HG03460 (cell line): Measurements from ENCODE around the gene C5AR1.
A peak's percentile ranks its signal among the peaks of the same experiment; 100 is the strongest.
"Not testable (repeated sequence)": the region's sequence is repeated elsewhere in the genome, so short reads cannot be mapped to it uniquely, and the experiment has no call there.

ENCODE experiments used
- ATAC-seq: cut with Tn5 transposase; IDR thresholded peaks from one replicate; pipeline ENCODE4 v1.9.1; 2021; ENCODE audit not compliant: unreplicated experiment

C5AR1 gene

DNA sequence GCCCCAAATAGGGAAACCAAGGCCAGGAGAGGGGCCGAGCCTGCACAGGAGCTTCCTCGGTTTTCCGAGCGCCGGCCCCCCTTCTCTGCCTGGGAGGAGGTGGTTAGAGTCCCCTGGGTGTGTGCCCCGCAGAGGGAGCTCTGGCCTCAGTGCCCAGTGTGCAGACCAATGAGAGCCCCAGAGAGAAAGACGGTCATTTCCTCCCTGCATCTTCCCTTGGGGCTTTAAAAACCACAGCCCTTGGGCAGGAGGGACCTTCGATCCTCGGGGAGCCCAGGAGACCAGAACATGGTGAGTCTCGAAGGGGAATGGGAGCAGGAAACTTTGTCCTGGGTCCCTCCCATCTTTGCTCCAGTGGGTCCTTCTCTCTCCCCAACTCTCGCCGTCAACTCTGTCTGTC, at the start of gene C5AR1:
Gene C5AR1 (plus strand): TSS at position 254 of the 400 bp plus-strand sequence. CDS start 35 bp downstream, at position 289.
- no peak for ATAC-seq

DNA sequence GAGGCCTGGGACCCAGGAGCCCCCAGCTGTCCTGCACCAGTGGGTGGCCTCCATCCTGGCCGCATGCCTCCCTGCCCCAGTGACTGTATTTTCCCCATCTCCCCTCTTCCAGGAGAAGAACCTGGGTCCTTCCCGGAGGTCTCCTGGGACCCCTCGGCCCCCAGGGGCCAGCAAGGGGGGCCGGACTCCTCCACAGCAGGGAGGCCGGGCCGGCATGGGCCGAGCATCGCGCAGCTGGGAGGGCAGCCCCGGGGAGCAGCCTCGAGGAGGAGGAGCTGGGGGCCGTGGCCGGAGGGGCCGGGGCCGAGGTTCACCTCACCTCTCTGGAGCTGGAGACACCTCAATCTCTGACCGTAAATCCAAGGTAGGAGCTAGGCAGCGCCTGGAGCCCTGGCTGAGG, 49.2 kb upstream of the C5AR1 start:
- ATAC-seq = no peak

DNA sequence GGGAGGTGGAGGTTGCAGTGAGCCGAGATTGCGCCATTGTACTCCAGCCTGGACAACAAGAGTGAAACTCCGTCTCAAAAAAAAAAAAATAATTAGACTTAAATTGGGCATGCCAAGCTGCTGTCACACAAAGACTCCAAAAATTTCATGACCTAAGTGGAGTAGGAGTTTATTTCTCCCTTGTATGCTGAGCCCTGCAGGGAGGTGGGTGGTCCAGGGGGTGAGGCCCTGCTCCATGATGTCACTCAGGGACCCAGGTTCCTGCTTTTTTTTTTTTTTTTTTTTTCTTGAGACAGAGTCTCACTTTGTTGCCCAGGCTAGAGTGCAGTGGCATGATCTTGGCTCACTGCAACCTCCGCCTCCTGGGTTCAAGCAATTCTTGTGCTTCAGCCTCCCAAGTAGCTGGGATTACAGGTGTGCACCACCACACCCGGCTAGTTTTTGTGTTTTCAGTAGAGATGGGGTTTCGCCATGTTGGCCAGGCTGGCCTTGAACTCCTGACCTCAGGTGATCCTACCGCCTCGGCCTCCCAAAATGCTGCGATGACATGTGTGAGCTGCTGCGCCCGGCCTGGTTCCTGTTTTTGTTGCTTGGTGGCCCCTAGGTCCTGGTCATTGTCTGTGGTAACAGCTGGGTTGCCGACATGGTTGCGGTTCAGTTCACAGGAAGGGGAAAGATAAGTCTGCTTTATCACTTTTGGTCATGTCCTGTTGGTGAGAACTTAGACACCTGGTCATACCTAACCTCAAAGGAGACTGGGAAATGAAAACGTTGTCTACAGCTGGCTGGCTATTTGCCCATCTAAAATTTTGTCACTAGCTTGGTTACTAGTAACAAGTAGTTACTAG, 47.5 kb upstream of the C5AR1 start:
- peak; percentile 59 for ATAC-seq

- no peak for ATAC-seq
These were observed 45.0 kb upstream of the C5AR1 start for GRCh38 chr19:47264629-47265028.

GRCh38 chr19:47266401-47266941, 43.2 kb upstream of the C5AR1 start:
- no peak for ATAC-seq

DNA sequence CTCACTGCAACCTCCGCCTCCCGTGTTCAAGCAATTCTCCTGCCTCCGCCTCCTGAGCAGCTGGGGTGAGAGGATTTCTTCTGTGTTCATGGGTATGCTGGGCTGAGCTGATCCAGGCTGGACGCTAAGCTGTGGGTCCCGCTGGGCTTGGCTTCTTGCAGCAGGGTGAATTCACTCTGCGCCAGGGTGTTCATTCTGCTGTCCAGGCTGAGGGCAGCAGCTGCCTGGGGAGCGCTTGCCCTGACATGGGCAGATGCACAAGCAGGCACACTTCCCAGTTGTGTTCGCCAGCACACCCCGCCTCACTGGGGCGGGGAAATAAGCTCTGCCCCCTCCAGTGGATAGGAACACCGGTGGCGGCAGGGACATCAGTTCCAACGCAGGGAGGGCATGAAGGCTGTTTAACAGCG, 42.3 kb upstream of the C5AR1 start:
- no peak for ATAC-seq

DNA sequence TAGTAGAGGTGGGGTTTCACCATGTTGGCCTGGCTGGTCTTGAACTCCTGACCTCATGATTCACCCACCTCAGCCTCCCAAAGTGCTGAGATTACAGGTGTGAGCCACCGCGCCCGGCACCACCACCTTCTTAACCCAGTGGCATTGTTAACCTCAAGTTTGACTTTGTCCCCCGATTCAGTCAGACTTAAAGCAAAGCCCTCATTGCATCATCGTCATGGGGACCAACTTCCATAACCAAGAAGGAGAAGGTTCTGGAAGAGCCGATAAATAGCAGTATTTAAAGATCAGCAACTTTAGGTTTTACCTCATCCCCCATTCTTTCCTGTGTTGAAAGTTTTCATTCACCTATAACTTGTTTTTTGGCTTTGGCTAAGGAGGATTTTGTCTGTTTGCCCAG, 41.6 kb upstream of the C5AR1 start:
- no peak for ATAC-seq

DNA sequence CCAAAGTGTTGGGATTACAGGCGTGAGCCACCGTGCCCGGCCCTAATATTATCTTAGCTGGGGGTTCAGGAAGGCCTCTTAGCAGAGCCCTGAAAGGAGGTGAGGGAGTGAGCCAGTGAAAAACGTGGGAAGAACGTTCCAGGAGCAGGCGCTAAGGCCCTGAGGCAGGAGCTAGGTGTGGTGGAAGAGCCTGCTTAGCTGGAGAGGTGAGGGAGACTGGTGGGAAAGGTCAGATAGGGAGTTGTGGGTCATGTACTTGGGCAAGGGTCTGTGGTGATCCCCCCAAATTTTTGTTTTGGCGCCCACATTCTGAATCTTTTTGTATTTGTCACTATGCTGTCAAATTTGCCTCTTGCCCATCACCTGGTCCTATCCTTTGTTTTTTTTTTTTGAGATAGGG, 40.1 kb upstream of the C5AR1 start:
- no peak for ATAC-seq

GRCh38 chr19:47270408-47270807, 39.3 kb upstream of the C5AR1 start:
- no peak for ATAC-seq

DNA sequence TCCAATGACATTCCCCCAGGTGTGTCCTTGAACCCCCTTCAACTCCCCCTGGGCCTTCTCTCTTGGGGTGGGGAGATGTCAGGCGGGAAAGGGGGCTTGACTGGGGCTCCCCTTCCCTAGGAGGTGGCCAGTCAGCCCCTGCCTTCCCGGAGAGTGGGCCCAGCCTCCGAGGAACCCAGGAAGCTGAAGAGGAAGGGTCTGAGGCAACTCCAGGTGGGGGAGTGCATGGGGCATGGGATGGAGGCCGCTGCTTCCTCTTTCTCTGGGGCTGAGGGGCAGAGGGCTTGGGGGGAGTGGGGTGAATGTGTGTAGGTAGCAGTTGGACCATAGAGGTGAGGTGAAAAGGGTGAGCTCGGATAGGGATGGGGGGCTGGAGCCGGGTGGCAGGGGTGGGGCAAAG, 37.7 kb upstream of the C5AR1 start:
- ATAC-seq = no peak

GRCh38 chr19:47272448-47273312, 37.0 kb upstream of the C5AR1 start:
- ATAC-seq = no peak

GRCh38 chr19:47273313-47274070, 36.2 kb upstream of the C5AR1 start:
- peak; percentile 69 for ATAC-seq

DNA sequence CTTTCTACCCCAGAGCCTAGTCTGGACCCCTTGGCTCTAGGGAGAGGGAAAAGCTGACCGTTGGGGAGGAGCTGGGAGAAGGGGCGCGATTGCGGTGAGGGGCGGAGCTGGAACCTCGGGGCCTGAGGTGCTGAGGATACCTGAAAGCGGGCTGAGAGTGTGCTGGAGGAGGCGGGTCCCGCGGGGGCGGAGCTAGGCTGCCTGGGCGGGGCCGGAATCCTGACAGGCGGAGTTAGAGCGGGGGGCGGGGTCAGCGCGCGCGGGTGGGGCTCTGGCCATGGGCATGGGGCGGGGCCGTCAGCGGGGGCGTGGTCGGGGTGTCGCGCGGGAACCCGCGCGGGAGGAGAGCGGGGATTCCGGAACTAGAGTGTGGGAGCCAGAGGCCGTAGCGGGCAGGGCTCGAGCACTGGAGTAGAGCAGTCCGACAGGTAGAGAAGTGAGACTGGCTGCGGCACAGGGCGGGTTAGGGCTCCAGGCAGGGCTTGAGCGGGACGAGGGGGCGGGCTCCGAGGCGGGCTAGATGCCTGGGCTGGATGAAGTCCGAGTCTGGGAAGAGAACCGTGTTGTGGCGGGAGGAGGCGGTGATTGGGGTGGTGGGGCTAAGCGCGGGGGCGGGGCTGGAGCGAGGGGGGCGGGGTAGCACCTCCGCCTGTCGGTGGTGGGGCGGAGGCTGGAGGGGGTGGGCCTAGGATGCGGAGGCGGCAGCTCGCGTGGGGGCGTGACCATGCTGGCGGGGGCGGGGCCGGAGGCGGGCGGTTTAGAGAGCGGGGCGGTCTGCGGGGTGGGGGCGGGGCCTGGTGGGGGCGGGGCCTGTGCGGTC, 35.4 kb upstream of the C5AR1 start, which contains the start of gene INAFM1:
Gene INAFM1 (plus strand): TSS at position 815 of the 820 bp plus-strand sequence. CDS start 35 bp downstream, outside the sequence.
- peak; percentile 53 for ATAC-seq

DNA sequence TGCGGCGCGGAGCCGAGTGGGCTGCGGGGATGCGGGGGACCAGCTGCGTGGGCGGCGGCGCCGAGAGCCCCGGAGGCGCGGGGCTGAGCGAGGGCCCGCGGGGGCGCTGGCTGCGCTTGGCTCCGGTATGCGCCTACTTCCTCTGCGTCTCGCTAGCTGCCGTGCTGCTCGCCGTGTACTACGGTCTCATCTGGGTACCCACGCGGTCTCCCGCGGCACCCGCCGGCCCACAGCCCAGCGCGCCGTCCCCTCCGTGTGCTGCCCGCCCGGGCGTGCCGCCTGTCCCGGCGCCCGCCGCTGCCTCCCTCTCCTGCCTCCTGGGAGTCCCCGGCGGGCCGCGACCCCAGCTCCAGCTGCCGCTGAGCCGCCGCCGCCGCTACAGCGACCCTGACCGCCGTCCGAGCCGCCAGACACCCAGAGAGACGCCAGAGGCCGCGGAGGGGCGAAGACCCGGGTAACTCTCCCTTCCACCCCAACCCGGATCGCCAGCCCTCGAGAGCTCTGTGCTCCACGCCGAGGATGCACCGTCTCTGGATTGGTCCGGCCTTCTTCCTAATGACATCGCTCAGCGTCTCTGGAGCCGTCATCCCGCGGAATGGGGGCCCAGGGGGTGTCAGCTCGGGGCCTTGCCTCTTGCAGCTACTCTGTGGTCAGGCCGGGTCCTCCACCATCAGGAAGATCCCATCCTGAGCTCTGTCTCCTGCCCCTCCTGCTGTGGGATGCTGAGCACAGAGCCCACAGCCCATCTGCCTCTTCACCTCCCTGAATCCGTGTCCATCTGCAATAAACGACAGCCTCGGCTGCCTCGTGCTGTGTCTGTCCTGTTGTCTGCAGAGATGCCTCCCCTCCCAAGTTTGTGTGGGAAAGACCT, 34.5 kb upstream of the C5AR1 start:
- ATAC-seq = peak; percentile 9

DNA sequence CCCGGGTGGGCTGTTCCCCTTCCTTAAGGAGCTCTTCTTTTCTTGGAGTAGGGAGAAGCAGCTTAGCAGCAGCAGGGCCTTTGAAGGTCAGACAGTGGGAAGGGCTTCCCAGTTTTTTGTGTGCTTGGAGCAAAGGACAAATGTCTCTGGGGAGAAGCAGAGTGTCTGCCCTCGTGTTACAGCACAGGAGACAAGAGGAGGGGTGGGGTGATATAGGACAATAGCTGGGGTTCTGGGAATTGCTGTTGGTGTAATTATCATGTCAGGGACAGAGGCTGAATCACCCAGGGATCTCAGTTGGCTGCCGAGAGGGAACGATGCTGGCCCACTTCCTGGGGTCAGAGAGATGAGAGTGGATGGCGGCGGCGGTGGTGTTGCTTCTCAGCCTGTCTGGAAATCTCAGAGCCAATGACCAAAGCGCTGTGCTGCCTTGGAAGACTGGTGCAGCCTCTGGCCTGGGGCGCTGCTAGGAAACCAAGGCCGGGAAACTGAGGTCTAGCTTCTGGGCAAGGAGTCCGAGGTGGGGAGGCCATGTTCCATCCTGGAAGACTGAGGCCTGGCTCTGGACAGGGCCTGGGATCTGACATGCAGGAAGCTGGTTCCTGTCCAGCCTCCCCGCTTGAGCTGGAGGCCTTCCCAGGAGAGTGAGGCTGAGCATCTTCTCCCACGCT, 33.7 kb upstream of the C5AR1 start:
- ATAC-seq = no peak

DNA sequence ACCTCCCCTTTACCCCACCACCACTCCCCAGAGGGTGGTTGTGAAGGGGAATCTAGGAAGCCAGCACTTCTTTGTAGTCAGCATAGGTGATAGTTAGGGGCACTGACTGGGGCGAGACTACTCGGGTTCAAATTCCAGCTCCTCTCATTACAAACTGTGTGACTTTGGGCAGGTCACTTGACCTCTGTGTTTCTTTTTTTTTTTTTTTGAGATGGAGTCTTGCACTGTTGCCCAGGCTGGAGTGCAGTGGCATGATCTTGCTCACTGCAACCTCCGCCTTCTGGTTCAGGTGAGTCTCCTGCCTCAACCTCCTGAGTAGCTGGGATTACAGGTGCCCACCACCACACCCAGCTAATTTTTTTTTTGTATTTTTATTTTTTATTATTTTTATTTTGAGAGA, 33.1 kb upstream of the C5AR1 start:
- ATAC-seq = not testable (repeated sequence)

DNA sequence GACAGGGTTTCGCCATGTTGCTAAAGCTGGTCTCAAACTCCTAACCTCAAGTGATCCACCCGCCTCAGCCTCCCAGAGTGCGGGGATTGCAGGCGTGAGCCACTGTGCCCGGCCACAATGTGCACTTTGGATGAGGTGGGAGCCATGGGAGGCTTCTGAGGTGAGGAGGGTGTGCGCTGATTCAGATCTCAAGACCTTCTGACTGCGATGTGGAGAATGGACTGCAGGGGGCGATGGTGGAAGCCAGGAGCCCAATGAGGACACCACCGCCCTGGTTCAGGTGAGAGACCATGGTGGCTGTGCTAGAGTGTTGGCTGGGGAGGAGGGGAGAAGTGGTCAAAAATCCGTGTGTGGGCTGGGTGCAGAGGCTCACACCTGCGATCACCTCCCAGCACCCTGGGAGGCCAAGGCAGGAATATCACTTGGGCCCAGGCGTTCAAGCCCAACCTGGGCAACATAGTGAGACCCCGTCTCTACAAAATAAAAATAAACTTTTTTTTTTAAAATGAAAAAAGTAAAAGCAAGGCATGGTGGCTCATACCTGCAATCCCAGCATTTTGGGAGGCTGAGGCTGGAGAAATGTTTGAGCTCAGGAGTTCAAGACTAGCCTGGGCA, 29.4 kb upstream of the C5AR1 start:
- ATAC-seq = no peak
